Embryonic facial prominence (tissue), 1 donor: ENCODE data around the gene DNAJB9.
A peak's percentile ranks its signal among the peaks of the same experiment; 100 is the strongest.
"Not testable (repeated sequence)": the region's sequence is repeated elsewhere in the genome, so short reads cannot be mapped to it uniquely, and the experiment has no call there.

Source experiments
- DNase-seq: peaks from one replicate; pipeline ENCODE4 v3.0.0-alpha.2; 2016; ENCODE audit errors: extremely low spot score

The DNAJB9 gene

DNA sequence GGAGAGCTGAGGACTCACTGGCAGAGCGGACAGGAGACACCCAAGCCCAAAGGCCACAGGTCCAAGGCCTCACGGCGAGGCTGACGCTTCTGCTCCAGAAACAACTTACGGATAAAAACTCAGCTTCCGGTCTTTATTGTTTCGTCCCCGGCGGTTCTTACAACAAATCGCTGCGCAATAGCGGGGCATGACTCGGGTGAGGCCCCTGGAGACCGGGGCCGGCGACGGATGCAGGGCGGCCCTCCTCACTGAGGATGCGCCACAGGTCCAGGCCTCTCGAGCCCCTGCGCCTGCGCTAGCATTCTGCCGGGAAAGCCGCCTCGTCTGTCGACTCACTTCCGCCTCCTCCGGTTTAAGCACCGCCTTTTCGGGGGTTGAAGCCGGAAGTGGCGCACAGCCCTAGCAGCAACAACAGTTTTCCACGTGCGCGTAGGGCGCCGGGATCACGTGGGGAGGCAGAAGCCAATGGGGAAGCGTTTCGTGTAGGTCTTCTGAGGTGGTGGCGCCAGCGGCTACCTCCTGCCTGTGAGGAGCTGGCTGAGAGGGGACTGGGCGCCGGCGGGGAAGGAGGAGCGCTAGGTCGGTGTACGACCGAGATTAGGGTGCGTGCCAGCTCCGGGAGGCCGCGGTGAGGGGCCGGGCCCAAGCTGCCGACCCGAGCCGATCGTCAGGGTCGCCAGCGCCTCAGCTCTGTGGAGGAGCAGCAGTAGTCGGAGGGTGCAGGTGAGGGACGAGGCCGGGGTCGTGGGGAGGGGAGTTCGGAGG, at the start of gene DNAJB9, which contains the start of gene THAP5:
DNAJB9 (plus strand) TSS at position 494 of the 765 bp plus-strand sequence. CDS start 1,853 bp downstream, outside the sequence.
THAP5 (minus strand) TSS at position 326 of the 765 bp plus-strand sequence; CDS start at position 189, 137 bp downstream.
- DNase-seq = peak; percentile 96

DNA sequence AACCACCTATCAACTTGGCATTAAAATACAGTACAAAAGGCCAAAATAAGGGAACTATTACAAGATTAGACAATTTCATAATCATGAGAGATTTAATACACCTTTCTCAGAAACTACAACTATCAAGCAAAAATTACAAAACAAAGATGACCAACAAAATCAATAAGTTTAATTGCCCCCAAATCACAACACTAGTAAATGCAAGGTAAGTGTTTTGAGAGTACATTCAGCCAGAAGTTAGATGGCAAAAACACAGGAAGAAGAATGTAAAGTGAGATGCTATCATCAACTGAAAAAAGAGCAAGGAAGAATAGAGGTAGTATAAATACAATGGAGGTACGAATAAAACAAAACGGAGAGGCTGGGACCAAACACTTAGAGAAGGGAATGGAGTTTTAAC, 46.9 kb upstream of the DNAJB9 start:
- no peak for DNase-seq

DNA sequence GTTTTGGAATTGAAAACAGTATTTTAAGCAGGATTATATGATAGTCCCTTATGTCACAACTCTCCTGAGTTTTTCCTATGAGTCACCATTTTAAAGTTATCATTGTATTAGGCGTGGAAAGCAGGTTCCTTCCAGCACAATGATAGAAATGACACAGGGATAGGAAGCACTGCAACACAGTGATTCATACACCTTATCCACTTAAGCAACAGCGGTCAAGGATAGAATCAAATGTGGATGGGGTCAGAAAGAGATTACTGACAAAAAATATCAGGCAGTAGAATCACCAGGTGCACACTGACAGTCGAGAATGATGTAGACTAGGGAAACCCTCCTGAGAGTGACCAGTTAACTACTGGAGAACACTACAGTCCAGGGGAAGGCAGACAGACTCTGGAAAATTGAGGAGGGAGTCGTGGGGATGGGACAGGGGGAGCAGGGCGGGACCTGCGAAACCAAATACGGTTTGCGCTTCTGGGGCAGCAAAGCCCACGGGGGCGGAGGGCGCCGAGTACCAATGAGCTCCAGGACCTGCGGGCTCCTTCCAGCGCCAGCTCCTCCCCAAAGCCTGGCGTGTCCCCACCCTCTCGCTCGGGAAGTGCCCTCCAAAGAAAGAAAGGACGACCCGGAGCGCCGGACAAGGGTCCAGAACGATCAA, 44.2 kb upstream of the DNAJB9 start:
- peak; percentile 55 for DNase-seq

DNA sequence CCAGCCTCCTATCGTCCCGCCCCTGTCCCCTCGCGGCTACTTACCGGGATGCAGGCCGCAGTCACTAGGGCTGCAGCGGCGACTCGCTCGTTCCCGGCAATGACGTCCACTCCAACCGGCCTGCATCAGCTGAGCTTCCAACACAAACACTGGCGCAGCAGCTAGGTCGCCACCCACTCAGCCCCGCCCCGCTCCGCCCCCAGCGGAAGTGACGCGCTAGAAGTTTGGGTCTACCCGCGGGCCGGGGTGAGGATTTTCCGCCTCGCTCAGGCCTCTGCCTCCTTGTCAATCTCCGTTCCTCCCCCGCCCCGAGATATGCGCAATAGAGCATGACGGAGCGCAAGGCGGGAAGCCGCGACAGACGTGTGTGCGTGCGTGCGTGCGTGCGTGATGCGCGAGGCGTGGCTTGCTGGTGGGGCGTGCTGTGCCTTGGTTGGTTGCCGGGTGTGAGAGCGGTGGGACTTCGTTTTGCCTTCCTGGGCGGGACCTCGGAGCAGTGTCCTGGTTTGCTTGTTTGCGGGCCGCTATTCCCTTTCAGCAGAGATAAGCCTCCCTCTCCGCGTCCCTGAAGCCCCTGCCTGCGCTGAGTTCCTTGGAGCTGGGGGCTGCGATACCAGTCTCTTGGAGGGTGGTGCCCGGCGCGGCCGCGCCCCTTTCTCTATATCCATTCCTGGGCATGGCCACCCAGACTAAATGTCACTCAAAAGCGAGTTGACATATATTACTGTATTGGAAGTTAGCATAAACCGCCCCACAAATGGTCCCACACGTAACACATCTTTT, 43.5 kb upstream of the DNAJB9 start, which contains the start of gene PNPLA8:
PNPLA8 (minus strand) TSS at position 151 of the 783 bp plus-strand sequence. CDS start 10,644 bp downstream, outside the sequence.
- DNase-seq = peak; percentile 99

DNA sequence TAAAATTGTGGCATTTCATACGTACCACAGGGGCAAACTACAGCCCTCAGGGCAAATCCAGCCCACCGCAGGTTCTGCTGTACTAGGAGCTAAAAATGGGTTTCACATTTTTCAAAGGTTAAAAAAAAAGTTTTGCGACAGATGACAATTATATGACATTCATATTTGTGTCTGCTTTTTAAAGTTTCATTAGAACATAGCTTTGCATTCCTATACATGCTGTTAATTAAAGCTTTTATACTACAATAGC, 43.0 kb upstream of the DNAJB9 start:
- DNase-seq = no peak

DNA sequence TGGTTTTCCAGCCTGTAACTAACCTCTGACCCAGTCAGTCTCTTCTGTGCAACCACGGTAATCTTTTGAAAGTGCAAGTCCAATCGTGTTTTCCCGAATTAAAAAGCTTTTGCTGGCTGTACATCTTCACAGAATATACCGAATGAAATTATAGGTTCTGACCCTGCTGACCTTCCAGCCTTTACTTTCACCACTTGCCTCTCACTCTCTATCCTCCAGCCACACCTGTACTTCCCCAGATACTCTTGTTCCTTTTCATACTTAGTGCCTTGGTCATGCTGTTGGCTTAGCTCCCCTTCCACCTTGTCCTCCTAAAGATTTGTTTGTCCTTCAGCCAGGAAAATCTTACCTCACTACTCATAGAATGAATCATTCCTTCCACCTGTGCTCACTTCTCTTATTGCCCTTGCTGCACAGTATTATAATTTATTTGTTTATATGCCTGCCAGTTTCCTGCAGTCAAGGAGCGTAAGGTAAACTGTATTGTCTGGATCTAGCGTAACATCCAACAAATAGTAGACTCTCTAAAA, 41.4 kb upstream of the DNAJB9 start:
- DNase-seq = no peak

DNA sequence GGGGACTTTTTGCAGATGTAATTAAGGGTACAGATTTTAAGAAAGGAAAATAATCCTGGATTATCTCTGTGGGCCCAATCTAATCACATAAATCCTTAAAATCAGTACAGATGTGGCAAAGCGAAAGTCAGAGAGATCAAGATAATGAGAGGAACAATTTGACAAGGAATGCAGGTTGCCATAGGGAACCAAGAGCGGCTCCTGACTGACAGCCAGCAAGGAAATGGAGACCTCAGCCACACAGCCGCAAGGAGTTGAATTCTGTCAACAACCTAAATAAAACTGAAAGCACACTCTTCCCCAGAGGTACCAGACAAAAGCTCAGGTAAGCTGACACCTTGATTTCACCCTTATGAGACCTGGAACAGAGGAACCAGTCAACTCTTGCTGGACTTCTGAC, 40.3 kb upstream of the DNAJB9 start:
- no peak for DNase-seq

DNA sequence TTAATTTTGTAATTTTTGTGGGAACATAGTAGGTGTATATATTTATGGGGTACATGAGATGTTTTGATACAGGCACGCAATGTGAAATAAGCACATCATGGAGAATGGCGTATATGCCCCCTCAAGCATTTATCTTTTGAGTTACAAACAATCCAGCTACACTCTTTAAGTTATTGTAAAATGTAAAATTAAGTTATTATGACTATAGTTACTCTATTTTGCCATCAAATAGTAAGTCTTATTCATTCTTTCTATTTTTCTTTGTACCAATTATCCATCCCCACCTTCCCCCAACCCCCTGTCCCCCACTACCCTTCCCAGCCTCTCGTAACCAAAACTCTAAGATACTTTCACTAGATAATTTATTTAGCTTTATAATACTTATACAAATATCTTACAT, 36.0 kb upstream of the DNAJB9 start:
- DNase-seq = no peak

DNA sequence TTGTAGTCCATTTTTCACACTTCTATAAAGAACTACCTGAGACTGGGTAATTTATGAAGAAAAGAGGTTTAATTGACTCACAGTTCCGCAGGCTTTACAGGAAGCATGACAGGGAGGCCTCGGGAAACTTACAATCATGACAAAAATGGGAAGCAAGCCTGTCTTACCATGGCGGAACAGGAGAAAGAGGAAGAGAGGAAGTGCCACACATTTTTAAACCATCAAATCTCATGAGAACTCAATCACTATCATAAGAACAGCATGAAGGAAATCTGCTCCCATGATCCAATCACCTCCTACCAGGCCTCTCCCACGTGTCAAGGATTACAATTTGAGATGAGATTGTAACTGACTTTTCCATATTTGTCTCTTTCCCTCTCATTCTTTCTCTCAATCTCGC, 34.4 kb upstream of the DNAJB9 start:
- DNase-seq = no peak

DNA sequence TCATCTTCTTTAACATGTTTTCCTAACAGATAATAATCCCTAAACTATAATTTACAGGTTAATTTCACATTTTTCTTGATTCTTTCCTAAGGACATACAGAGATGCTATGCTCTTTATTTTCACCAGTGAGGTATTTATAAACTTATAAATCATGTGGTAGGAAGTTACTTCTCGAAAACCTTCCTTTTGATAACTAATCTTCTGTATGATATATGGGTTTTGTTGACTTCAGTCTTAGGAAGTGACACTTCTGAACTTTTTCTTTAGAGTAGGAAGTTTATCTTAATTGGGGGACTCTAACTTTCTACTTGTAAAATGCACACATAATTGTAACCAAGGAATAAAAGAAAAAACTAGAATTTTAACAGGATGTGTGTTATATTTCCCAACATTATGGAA, 33.9 kb upstream of the DNAJB9 start:
- no peak for DNase-seq

DNA sequence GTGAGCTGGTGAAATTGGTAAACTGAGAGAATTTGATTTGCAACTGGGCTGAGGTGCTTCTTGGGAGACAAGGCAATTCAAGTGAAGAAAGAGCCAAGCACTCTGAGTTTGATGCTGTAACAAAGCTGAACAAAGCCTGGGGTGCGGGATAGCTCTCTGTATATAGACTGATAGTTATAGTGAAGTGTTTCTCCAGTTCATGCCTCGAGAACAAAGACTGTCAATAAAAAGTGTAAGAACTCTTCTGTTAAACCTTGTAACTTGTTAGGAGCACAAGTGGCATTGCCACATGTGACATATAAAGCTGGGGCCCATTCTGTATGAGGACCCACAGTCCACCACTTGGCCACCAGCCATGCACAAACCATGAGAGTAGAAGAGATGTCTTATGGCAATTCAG, 32.4 kb upstream of the DNAJB9 start:
- DNase-seq = no peak

DNA sequence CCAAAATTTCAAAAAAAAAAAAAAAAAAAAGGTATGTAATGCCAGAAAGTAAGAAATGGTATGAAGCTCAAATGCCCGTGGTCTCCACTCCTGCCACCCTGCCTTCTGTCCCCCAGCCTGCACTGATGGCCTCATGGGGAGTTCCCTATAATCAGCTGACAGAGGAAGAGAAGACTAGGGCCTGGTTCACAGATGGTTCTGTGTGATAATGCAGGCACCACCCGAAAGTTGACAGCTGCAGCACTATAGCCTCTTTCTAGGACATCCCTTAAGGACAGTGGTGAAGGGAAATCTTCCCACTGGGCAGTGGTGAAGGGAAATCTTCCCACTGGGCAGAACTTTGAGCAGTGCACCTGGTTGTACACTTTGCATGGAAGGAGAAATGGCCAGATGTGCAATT, 31.4 kb upstream of the DNAJB9 start:
- not testable (repeated sequence) for DNase-seq

DNA sequence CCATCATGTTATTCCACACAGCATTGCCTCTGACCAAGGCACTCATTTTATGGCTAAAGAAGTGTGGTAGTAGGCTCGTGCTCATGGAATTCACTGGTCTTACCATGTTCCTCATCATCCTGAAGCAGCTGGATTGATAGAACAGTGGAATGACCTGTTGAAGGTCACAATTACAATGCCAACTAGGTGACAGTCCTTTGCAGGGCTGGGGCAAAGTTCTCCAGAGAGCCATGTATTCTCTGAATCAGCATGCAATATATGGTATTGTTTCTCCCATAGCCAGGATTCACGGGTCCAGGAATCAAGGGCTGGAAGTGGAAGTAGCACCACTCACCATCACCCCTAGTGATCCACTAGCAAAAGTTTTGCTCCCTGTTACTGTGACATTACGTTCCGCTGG, 31.0 kb upstream of the DNAJB9 start:
- DNase-seq = not testable (repeated sequence)

DNA sequence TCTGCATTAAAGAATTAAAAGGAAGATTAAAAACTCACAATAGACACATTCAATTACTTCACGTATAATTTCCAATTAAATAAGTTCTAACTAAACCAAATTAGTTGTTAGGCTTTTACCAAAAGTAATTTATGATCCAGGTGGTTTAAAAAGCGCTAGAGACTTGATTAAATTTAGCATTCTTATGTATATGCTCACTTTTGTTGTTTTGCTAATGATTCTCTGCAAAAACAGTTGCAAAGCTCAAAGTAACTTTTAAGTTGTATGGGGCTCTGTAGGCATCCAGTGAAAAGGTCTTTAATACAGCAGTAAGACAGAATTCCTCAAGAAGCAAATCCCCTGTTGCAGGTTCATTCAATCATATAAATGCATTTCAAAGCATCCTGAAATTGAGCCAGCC, 28.2 kb upstream of the DNAJB9 start:
- DNase-seq = no peak

DNA sequence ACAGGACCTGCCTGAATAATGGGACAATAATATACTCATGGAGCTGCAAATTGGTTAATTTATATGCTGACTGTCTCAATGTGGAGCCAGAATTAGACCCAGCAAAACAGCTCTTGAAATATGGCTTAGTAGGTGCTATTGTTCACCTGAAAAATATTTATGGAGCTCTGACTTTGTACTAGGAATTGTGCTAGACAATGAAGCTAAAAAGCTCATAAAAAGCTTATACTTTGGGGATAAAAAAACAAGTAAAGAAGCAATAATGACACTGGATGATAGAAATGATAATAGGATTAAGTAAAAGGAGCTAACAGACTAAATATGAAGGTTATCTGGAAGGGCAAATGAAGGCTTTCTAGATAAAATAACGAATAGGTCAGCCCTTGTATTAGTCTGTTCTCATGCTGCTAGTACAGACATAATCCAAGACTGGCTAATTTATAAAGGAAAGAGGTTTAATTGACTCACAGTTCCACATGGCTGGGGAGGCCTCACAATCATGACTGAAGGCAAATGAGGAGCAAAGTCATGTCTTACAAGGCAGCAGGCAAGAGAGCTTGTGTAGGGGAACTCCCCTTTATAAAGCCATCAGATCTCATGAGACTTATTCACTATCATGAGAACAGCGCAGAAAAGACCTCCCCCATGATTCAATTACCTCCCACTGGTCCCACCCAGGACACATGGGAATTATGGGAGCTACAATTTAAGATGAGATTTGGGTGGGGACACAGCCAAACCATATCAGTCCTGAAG, 21.4 kb upstream of the DNAJB9 start:
- not testable (repeated sequence) for DNase-seq

DNA sequence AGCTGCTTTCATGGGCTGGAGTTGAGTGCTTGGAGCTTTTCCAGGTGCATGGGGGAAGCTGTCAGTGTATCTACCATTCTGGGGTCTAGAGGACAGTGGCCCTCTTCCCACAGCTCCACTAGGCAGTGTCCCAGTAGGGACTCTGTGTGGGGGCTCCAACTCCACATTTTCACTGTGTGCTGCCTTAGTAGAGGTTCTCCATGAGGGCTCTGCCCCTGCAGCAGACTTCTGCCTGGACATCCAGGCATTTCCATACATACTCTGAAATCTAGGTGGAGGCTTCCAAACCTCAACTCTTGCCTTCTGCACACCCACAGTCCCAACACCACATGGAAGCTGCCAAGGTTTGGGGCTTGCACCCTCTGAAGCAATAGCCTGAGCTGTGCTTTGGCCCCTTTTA, 13.0 kb upstream of the DNAJB9 start:
- not testable (repeated sequence) for DNase-seq

DNA sequence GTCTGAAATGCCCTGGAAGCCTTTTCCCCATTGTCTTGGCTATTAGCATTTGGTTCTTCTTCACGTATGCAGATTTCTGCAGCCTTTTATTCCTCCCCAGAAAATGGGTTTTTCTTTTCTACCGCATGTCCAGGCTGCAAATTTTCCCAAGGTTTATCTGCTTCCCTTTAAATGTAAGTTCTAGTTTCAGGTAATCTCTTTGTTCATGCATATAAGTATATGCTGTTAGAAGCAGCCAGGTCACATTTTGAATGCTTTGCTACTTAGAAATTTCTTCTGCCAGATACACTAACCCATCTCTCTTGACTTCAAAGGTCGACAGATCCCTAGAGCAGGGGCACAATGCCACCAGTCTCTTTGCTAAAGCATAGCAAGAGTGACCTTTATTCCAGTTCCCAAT, 12.5 kb upstream of the DNAJB9 start:
- DNase-seq = no peak

DNA sequence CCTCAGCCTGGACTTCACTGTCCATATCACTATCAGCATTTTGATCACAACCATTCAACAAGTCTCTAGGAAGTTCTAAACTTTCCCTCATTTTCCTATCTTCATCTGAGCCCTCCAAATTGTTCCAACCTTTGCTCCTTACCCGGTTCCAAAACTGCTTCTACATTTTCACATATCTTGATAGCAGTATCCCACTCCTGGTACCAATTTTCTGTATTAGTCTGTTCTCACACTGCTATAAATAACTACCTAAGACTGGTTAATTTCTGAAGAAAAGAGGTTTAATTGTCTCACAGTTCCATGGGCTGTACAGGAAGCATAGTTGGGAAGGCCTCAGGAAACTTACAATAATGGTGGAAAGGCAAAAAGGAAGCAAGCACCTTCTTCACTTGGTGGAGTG, 12.1 kb upstream of the DNAJB9 start:
- DNase-seq = no peak

DNA sequence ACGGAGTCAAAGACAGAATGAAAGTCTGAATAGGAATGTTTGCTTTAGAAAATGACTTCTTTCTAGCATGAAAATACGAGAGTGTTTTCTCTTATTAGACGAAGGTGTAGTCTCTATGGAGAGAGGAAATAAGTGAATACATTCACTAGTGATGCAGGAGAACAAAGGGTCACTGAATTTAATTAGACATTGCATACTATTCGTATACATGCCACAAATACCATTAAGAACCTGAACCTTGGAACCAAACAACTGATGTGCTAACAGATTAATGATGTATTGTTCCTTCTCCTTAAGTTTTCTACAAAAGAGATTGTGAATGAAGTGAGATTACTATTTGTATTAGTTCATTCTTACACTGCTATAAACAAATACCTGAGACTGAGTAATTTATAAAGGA, 10.4 kb upstream of the DNAJB9 start:
- DNase-seq = no peak

DNA sequence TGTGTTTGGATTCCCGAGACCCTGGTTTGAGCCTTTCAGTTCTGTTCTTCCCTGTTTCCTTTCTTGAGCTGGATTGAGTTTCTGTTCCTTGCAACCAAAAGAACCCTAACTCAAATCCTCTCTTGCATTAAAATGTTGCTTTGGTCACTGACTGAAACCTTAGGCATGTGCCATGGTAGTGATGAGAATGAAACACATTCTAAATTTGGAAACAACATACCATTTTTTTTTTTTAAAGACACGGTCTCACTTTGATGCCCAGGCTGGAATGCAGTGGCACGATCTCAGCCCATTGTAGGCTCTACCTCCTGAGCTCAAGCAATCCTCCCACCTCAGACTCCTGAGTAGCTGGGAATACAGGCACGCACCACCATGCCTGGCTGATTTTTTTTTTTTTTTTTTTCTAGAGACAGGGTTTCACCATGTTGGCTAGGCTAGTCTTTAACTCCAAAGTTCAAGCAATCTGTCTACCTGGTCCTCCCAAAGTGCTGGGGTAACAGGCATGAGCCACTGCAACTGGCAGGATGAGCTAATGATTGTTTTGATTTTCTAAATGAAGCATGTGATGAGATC, 8.5 kb upstream of the DNAJB9 start:
- no peak for DNase-seq

DNA sequence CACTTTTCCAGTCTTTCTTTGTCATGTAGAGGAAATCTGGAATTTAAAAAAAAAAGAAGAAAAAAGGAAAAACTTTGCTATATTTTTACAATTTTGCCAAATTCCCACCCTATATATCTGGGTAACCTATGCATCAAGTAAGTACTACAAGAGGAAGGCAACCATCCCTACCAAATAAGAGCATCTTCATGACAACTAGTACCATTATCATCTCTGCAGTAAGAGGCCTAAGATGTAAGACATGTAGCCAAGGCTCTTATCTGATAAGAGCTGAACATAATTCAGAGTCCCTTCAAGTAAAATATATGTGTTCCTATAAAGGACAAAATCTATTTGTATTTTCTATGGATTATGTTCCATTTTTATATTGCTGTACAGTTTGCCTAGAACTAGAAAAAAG, 3.7 kb upstream of the DNAJB9 start:
- no peak for DNase-seq
